ENCODE measurements around the gene PRICKLE2. TPM values are rescaled to one million over a fixed set of nuclear protein-coding genes. Genes with fewer than 3 reads are reported as not detected.

The PRICKLE2 gene
- total RNA-seq, 1 donor from 2014 or later = 34.0 TPM

- DNase-seq (ENCODE audit: low spot score) (no peak), ATAC-seq (no peak)
- intact Hi-C loops (cut with DNase I) = no loop called here
These were observed 22.1 kb downstream of the PRICKLE2 start for GRCh38 chr3:64203216-64203615.

GRCh38 chr3:64199932-64200331 is 25.3 kb downstream of the PRICKLE2 start:
- no peak for DNase-seq (ENCODE audit: low spot score)
- no peak for ATAC-seq
- intact Hi-C loops (cut with DNase I) = no loop called here

DNA sequence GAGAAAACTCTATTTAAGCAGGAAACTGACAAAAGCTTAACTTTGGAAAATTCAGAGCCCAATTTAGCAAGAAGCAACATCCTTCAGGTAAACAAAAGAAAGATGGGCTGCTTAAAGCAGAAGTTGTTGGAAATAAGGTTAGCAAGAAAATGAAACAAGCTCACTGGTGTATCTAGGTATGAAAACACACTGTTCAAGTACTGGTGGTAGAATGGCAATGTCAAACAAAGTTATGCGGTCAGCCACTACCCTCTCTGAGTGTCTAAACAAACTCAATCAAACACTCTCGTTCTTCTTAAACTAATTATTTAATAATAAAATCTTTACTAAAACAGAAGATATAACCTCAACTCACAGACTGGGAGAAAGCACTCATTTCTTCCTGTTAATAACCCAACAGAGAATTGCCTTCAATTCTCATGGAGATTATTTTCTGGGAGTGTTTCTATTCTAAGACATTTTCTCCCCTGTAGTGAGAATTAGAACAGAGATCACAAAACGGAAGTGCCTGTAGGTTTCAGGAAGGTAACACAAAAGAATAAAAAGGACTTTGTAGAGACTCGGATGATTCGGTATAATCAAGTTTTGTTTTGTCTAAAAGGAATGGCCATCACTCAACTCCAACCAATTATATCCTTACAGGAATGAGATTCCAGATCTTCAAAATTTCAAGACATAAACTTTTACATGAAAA is 28.9 kb downstream of the PRICKLE2 start:
- intact Hi-C loops (cut with DNase I) = no loop called here
- DNase-seq (ENCODE audit: low spot score) (no peak), ATAC-seq (no peak)

DNA sequence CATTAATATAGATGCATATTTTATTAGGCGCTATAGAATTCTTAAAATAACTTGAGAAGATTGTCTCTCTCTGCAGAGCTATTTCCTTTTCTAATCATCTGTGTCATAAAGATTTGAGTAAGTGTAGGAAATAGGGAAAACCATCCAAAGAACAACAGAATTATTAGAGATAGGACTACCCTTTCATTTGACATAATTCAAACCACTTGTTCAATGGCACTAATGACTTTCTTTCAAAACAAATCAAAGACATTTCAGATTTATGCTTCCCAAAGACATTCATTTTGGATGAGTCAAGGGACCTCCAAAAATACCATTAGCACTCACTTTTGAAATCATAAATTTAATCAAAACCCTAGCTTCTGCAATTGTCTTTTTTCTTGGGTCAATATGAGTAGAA is 29.5 kb downstream of the PRICKLE2 start:
- DNase-seq (ENCODE audit: low spot score) (no peak), ATAC-seq (no peak)
- intact Hi-C loops (cut with DNase I) = no loop called here

GRCh38 chr3:64191822-64192221 is 33.4 kb downstream of the PRICKLE2 start:
- ATAC-seq (no peak), DNase-seq (ENCODE audit: low spot score) (no peak)
- intact Hi-C loops (cut with DNase I) = no loop called here

DNA sequence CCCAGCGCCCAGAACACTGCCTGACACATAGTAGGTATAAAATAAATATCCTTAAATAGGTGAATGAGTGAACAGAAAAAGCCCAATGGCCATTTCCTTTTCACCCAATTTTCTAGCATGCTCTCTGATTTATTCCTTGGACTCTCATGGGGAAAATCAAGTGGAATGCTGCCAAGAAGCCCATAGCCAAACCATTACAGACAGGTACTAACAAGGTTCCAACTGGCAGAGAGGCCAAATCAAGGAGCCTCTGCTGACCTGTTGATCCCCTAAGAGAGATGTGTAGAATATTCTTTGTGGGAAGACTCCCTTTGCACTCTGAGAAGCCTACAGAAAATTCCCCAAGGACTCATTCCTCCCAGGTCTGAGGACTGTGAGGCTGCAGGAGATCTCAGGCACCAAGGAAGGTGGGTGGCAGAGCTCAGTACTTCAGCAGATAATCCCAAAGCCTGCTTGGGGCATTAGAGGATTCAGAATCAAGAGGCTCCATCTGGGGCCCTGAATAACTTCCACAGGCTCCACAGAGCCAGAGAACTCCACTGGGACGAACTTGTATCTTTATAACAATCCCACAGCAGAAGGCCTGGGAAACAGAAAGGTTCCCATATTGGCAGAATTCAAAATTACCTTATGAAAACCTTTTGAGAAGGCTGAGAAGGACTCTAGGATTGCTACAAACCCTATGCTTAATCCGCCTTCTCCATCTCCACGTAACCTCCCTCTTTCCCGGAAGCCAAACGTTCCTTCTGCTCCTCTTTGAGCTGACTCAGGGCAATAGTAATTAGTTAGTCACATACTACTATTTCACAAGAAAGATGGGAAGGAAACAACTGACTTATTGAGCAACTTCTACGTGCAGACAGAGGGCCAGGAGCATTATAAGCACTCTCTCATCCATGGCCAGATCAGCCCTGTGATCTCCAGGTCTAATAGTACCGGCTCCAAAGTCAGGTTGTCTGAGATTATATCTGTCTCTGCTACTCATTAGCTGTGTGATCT is 34.5 kb downstream of the PRICKLE2 start:
- intact Hi-C loops (cut with DNase I) = no loop called here
- DNase-seq (ENCODE audit: low spot score) = no peak
- no peak for ATAC-seq

GRCh38 chr3:64188810-64189560 is 36.3 kb downstream of the PRICKLE2 start:
- DNase-seq (ENCODE audit: low spot score) (no peak), ATAC-seq (peak; percentile 84)
- intact Hi-C loops (cut with DNase I) = no loop called here

GRCh38 chr3:64187065-64187959 is 38.0 kb downstream of the PRICKLE2 start:
- intact Hi-C loops (cut with DNase I) = no loop called here
- DNase-seq (ENCODE audit: low spot score) (peak; percentile 68), ATAC-seq (peak; percentile 86)

DNA sequence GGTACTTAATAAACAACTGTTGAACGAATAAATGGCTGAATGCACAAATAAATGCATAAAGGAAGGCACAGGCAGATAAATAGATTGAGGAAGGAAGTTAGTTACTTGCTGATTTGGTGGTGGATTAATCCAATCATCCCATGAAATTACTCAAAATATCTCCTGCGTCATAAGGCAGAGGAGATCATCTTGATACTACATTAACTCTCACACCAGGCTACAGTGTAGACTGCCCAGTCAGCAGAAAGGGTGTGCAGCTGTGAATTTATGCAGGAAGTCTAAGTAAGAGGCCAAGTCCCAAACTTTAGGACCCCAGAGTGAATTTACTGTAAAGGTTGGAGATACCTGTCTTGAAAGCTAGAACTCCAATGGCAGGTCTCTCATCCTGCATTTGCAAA is 38.6 kb downstream of the PRICKLE2 start:
- ATAC-seq (no peak), DNase-seq (ENCODE audit: low spot score) (no peak)
- intact Hi-C loops (cut with DNase I) = no loop called here

- ATAC-seq = no peak
- no peak for DNase-seq (ENCODE audit: low spot score)
- intact Hi-C loops (cut with DNase I) = no loop called here
These were observed 39.8 kb downstream of the PRICKLE2 start for GRCh38 chr3:64185436-64185835.

DNA sequence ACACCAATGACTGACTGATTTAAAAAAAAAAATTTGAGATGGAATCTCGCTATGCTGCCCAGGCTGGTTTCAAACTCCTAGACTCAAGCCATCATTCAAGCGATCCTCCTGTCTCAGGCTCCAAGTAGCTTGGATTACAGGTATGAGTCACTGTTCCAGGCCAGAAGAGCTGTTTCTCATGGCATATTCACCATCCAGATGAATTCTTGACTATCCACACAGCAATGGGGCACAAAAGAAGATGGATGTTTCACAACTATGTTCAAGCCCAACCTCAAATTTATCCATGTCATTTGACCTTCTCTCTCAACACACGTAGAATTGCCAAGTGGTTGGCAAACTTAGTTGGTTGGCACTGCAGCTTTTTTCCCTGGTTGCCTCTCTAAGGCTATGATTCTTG is 40.6 kb downstream of the PRICKLE2 start:
- DNase-seq (ENCODE audit: low spot score) (no peak), ATAC-seq (no peak)
- intact Hi-C loops (cut with DNase I) = no loop called here

- no peak for ATAC-seq
- intact Hi-C loops (cut with DNase I) = no loop called here
- DNase-seq (ENCODE audit: low spot score) = no peak
These were observed 45.4 kb downstream of the PRICKLE2 start for GRCh38 chr3:64179860-64180259.

DNA sequence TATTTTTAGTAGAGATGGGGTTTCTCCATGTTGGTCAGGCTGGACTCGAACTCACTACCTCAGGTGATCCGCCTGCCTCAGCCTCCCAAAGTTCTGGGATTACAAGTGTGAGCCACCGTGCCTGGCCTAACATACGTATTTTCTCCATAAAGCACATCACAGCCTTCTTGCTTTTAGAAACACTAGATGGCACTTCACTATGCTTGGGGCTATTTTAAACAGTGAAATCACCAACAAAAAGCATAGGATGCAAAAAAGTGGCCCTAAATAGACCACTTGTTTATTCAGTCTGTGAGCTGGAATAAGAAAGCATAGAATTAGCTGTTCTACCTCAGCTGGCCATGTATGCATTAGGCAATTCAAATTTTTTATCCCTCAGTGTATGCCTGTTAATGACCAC is 46.0 kb downstream of the PRICKLE2 start:
- no peak for ATAC-seq
- DNase-seq (ENCODE audit: low spot score) = no peak
- intact Hi-C loops (cut with DNase I) = no loop called here

GRCh38 chr3:64178419-64178818 is 46.8 kb downstream of the PRICKLE2 start:
- no peak for DNase-seq (ENCODE audit: low spot score)

DNA sequence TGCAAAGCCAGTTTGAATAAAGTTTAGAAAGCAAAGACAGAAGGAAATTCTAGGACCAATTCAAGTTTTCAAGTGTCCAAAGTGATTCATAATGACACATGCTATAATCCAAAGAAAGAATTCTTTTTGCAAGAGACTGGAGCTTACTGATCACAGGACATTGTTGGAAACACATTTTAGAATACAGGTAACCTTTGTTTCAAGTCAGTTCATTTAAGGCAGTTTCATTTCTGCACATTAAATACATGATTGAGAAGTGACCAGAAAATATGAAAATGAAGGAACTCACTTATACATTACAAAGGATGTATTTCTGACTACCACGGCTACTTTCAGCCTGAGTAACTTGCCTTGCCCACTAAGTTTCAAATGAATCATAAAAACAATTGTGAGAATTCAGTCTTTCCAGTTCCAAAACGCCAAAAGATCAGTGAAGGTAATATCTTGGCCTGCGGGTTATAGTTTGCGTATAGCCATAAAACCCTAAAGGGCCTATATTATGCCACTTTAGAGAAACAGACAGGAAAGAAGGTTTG is 48.7 kb downstream of the PRICKLE2 start:
- ATAC-seq (no peak), DNase-seq (ENCODE audit: low spot score) (no peak)
- intact Hi-C loops (cut with DNase I) = no loop called here

More at GRCh38 chr3:64178419-64178818, 46.8 kb downstream of the PRICKLE2 start:
- ATAC-seq = no peak
- intact Hi-C loops (cut with DNase I) = no loop called here

- intact Hi-C loops (cut with DNase I) = no loop called here
- ATAC-seq (no peak), DNase-seq (ENCODE audit: low spot score) (no peak)
These were observed 50.9 kb downstream of the PRICKLE2 start for GRCh38 chr3:64174328-64174727.

DNA sequence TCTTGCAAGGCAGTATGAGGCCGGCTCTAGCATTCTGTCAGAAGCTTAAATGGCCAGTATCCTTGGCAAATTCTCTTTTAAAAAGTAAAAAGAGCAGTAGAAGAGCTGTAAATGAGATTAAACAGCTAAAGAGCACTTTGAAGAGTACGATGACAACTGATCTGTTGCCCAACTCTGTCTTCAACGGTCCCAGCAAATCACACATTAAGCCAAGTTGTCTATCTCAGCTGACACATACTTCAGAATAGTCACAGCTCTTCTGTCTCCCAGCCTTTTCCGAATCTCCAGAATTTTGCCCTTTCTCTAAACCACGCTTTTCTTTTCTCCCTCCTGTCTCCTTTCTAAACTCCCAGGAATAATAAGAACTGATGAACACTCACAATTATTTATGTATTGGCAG is 51.7 kb downstream of the PRICKLE2 start:
- DNase-seq (ENCODE audit: low spot score) = no peak
- intact Hi-C loops (cut with DNase I) = no loop called here
- ATAC-seq = no peak

GRCh38 chr3:64170270-64170669 is 55.0 kb downstream of the PRICKLE2 start:
- ATAC-seq (no peak), DNase-seq (ENCODE audit: low spot score) (no peak)
- intact Hi-C loops (cut with DNase I) = no loop called here
